GM21381 (cell line): ENCODE results near the gene UXS1.

Source experiments
- ATAC-seq: cut with Tn5 transposase; IDR thresholded peaks from one replicate; pipeline ENCODE4 v1.9.1; 2021; ENCODE audit warnings: mild to moderate bottlenecking, moderate library complexity; ENCODE audit not compliant: unreplicated experiment

The UXS1 gene

DNA sequence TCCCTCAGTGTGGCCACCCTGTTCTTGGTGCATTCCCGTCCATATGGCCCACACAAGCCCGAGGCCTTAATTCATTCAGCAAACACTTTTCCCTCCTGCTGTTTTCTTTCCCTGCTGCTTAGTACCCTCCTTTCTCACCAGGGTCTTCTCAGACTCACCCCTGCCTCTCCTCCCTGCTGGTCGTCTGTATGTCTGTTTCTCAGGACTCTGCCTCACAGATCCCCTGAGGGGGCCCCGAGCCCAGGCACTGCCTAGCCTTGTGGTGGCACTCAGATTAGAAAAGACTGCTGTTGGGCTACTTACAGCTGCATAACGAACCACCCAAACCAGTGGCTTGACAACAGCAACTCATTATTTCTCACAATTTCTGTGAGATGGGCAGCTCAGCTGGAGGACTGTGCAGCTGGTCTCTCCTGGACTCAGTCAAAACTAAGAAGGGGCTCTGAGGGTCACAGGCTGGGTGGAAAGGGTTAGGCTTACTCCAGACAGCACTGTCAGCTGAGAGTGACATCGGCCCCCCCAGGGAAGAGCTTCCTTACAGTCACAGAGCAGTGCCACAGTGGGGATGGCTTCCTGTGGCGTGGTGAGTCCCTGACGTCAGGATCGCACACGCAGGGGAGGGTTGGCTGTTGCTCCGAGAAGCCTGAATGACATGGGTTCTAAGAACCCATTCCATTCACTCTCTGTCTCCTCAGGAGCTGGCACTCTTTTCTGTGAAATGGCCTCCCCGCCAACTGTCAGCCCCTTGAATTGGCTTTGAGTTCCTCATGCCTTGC, 139.0 kb downstream of the UXS1 start:
- no peak for ATAC-seq

DNA sequence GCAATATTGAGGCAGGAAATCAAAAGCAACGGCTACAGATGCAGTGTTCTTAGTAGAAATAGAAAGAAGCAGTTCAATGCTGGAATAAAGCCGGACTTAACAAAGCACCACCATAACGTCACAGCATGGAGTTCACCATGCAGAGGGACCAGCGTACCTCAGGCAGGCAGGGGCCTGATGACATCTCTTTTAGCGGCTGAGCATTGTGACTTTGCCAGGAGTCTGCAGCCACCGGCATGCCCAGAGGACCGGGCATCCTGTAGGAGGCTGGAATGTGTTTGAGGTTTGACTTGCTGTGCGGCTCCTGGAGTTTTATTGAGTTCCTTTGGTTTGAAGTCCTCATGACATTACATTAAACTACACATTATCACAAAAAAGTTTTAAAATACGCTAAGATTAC, 139.8 kb downstream of the UXS1 start:
- ATAC-seq = no peak

DNA sequence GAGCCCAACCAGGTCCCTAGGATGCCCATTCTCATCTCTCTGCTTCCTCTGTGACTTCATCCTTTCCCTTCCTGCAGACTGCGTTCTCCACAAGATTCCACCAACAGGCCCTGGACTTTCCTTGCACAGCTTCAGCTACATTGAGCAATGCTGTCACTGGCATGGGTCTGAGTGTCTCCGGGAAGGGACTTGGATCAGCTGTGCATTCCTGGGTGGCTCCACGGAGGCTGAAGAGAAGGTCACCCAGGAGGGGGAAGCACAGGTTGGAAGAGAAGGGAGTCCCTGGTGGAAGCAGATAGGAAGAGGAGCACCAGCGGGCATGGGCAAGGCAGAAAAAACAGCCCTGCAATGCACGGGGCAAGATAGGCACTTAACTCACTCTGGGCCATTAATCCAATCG, 140.5 kb downstream of the UXS1 start:
- ATAC-seq = no peak

DNA sequence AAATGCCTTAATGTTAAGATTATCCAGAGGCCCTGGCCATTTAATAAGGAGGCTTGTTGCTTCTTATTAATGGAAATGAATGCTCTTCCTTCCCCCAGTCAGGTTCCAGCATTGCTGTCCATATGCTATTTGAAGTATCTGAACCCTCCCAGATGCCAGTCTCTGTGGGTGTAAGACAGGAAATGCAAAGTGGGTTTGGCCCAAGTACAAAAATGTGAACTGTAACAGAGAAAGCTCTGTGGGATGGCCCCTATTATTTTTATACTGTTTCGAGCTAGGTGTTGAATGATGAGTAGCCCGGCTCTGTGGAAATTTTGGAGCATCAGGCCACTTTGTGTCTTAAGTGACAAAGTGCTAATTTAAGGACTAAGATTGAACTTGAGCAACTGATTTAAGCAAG, 141.0 kb downstream of the UXS1 start:
- no peak for ATAC-seq

DNA sequence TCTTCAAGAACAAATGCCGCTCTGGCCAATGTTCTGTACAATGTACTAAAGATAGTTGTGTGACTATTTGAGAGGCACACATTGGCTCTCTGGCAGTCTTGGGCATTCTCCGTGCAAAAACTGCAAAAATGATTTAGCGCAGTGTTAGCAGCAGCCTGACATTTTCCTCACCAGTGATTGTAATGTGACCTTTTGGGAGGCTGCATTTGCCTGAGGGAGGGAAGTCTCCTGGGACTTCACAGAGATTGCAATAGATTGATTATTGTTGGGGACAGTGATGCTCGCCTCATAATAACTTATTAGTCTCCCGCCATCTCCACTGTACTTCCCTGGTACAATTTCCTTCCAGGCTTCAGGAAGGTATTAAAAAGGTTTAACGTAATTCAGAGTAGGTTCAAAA, 149.2 kb downstream of the UXS1 start:
- no peak for ATAC-seq

DNA sequence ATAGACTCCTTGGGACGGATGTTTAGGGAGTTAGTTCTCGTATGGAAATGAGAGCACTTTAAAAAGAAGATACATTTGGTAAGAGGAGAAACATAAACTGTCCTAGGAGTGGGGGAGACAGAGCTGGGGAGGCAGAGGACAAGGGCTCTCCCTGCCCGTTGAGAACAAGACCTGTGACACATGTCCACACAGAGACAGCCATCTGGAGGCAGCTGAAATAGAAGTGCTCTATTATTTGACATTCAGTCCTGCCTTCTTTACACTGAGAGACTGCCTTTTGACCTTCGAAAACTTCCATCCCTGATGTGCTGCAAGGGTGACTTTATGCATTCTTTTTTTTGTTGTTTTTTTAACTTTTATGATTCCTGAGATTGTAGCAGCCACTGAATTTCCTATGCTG, 150.1 kb downstream of the UXS1 start:
- no peak for ATAC-seq
